ENCODE results near the gene NHSL2.
A peak's percentile ranks its signal among the peaks of the same experiment; 100 is the strongest.

The NHSL2 gene

GRCh38 chrX:72181178-72182125, 270.8 kb downstream of the NHSL2 start, which contains the start of gene PIN4:
Gene PIN4, plus strand, starts transcription at chrX:72181757. Its CDS starts 29 bp downstream, at chrX:72181786.
- DNase-seq (ENCODE audit: low spot score), result peak; percentile 88

- no peak for DNase-seq (ENCODE audit: low spot score)
These were observed 272.3 kb downstream of the NHSL2 start for GRCh38 chrX:72182924-72183323.

GRCh38 chrX:72201836-72202536, 291.3 kb downstream of the NHSL2 start:
- DNase-seq (ENCODE audit: low spot score), result peak; percentile 27
